Ectodermal cell (in vitro differentiated cells): ENCODE measurements around the gene LRRC8D.

Experiments
- H3K27ac ChIP-seq: 2 replicates; pipeline ENCODE4 v1.7.0; 2013; ENCODE audit warnings: mild to moderate bottlenecking, low read depth, low read length; ENCODE audit not compliant: insufficient read depth, poor library complexity, severe bottlenecking
- H3K27me3 ChIP-seq: 2 replicates; pipeline ENCODE4 v1.7.0; 2013; ENCODE audit warnings: mild to moderate bottlenecking, low read length; ENCODE audit not compliant: insufficient read depth, control insufficient read depth, poor library complexity, severe bottlenecking
- H3K36me3 ChIP-seq: one replicate; pipeline ENCODE4 v1.7.0; 2013; ENCODE audit warnings: low read length; ENCODE audit not compliant: control insufficient read depth, insufficient read depth
- H3K4me1 ChIP-seq: one replicate; pipeline ENCODE4 v1.7.0; 2013; ENCODE audit warnings: low read length; ENCODE audit not compliant: control insufficient read depth, insufficient read depth
- H3K4me3 ChIP-seq: 2 replicates; pipeline ENCODE4 v1.7.0; 2013; ENCODE audit warnings: low read depth, low read length, control low read depth; ENCODE audit not compliant: insufficient read depth
- H3K9me3 ChIP-seq: 2 replicates; pipeline ENCODE4 v1.7.0; 2013; ENCODE audit warnings: mild to moderate bottlenecking, low read length, moderate library complexity; ENCODE audit not compliant: control insufficient read depth
- WGBS, 2 experiments: methylation state at CpG; one replicate each; pipeline ENCODE4 v1.1.7; 2013; ENCODE audit warnings: missing lambda C conversion rate in 2 of 2; 5-methylcytosine and 5-hydroxymethylcytosine counted together

The LRRC8D gene

GRCh38 chr1:89831462-89832120 is 10.8 kb downstream of the LRRC8D start:
- H3K36me3 ChIP-seq, result peaks cover 1% of the 10 kb centered on the region
- H3K27me3 ChIP-seq, result no peaks in the 10 kb centered on the region
- H3K4me3 ChIP-seq, result no peak overlapping the region
- 22 to 24% methylated on average over 6 of the region's 7 CpGs for WGBS, 2 experiments
- no peaks in the 10 kb centered on the region for H3K9me3 ChIP-seq
- peak overlapping the region; percentile 33 for H3K27ac ChIP-seq
- peaks cover 35% of the 10 kb centered on the region for H3K4me1 ChIP-seq

GRCh38 chr1:89832496-89833127 is 11.8 kb downstream of the LRRC8D start:
- 74 to 75% methylated on average over 6 of the region's 6 CpGs for WGBS, 2 experiments
- no peak overlapping the region for H3K27ac ChIP-seq
- H3K9me3 ChIP-seq, result no peaks in the 10 kb centered on the region
- H3K4me1 ChIP-seq, result peaks cover 42% of the 10 kb centered on the region
- H3K36me3 ChIP-seq, result no peaks in the 10 kb centered on the region
- no peaks in the 10 kb centered on the region for H3K27me3 ChIP-seq
- no peak overlapping the region for H3K4me3 ChIP-seq

GRCh38 chr1:89833183-89834082 is 12.6 kb downstream of the LRRC8D start:
- WGBS, 2 experiments, result 80 to 83% methylated on average over 6 to 7 of the region's 7 CpGs
- Histone ChIP-seq H3K9me3 (no peaks in the 10 kb centered on the region), H3K36me3 (no peaks in the 10 kb centered on the region), H3K27ac (peak overlapping the region; percentile 5), H3K4me3 (no peak overlapping the region), H3K4me1 (peaks cover 42% of the 10 kb centered on the region), H3K27me3 (no peaks in the 10 kb centered on the region)

- Histone ChIP-seq H3K36me3 (no peaks in the 10 kb centered on the region), H3K27me3 (no peaks in the 10 kb centered on the region), H3K4me3 (no peak overlapping the region), H3K27ac (no peak overlapping the region), H3K4me1 (peaks cover 42% of the 10 kb centered on the region), H3K9me3 (no peaks in the 10 kb centered on the region)
- 91 to 96% methylated on average over 3 of the region's 3 CpGs for WGBS, 2 experiments
Measured at GRCh38 chr1:89834083-89834704, 13.4 kb downstream of the LRRC8D start.

GRCh38 chr1:89836252-89837035 is 15.6 kb downstream of the LRRC8D start:
- Histone ChIP-seq H3K4me3 (no peak overlapping the region), H3K27ac (no peak overlapping the region), H3K27me3 (no peaks in the 10 kb centered on the region), H3K36me3 (no peaks in the 10 kb centered on the region), H3K4me1 (peaks cover 39% of the 10 kb centered on the region), H3K9me3 (no peaks in the 10 kb centered on the region)
- 73 to 82% methylated on average over 7 to 8 of the region's 8 CpGs for WGBS, 2 experiments

GRCh38 chr1:89837036-89837481 is 16.2 kb downstream of the LRRC8D start:
- H3K4me1 ChIP-seq, result peaks cover 32% of the 10 kb centered on the region

GRCh38 chr1:89837510-89837909 is 16.7 kb downstream of the LRRC8D start:
- WGBS, 2 experiments, result 96% methylated on average over 4 of the region's 4 CpGs; no CpG with 5 or more reads in 1 of the 2 experiments
- Histone ChIP-seq H3K4me3 (no peak overlapping the region), H3K9me3 (no peaks in the 10 kb centered on the region), H3K36me3 (no peaks in the 10 kb centered on the region), H3K27me3 (no peaks in the 10 kb centered on the region), H3K4me1 (peaks cover 31% of the 10 kb centered on the region), H3K27ac (no peak overlapping the region)

More at GRCh38 chr1:89837036-89837481, 16.2 kb downstream of the LRRC8D start:
- Histone ChIP-seq H3K4me3 (no peak overlapping the region), H3K27ac (peak overlapping the region; percentile 3), H3K36me3 (no peaks in the 10 kb centered on the region), H3K27me3 (no peaks in the 10 kb centered on the region), H3K9me3 (no peaks in the 10 kb centered on the region)

- no peak overlapping the region for H3K27ac ChIP-seq
- peaks cover 32% of the 10 kb centered on the region for H3K4me1 ChIP-seq
- no peak overlapping the region for H3K4me3 ChIP-seq
- H3K9me3 ChIP-seq, result no peaks in the 10 kb centered on the region
- WGBS, 2 experiments, result 83 to 89% methylated on average over 2 to 3 of the region's 3 CpGs
- H3K27me3 ChIP-seq, result no peaks in the 10 kb centered on the region
- H3K36me3 ChIP-seq, result no peaks in the 10 kb centered on the region
Measured at GRCh38 chr1:89839516-89839915, 18.7 kb downstream of the LRRC8D start.

- no peaks in the 10 kb centered on the region for H3K27me3 ChIP-seq
- H3K4me1 ChIP-seq, result peaks cover 25% of the 10 kb centered on the region
- no peak overlapping the region for H3K27ac ChIP-seq
- no peaks in the 10 kb centered on the region for H3K9me3 ChIP-seq
- WGBS, 2 experiments, result 95 to 97% methylated on average over 2 of the region's 2 CpGs
- no peak overlapping the region for H3K4me3 ChIP-seq
- no peaks in the 10 kb centered on the region for H3K36me3 ChIP-seq
Measured at GRCh38 chr1:89841507-89841906, 20.7 kb downstream of the LRRC8D start.
